ENCODE data around the gene CLCN6.
"Not testable (repeated sequence)": the region's sequence is repeated elsewhere in the genome, so short reads cannot be mapped to it uniquely, and the experiment has no call there.

CLCN6 gene

GRCh38 chr1:11795238-11795890, 10.6 kb upstream of the CLCN6 start:
- no peak for DNase-seq (ENCODE audit: low spot score)

GRCh38 chr1:11796036-11796828, 9.8 kb upstream of the CLCN6 start:
- DNase-seq (ENCODE audit: low spot score), result no peak

DNA sequence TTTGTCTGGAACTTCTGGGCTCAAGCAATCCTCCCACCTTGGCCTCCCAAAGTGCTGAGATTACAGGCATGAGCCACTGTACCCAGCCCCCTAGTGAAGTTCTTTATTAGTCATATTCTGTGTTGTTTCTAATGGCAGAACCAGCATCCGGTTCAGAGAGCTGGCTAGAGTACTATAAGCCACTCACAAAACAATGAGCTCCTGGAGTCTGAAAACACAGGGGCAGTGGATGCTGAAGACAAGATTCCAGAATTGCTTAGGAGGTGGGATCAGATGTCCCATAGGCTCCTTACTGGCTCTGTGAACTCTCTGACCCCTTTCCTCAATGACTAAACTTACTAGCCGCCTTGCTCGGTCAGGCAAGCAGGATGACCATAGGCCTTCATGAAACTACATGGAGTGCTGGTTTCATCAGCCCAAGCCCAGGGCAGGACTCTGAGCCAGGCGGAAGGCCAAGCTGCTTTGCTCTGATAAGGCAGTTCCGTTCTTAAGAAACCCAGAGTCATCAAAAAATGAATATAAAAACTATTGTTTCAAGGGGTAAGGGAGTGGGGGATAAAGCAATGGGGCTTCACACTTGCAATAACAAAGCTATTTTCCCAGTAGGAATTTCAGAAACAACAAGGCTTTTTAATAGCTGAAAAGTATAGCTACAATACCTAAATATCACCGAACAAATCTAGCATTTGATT, 8.3 kb upstream of the CLCN6 start:
- no peak for DNase-seq (ENCODE audit: low spot score)

DNA sequence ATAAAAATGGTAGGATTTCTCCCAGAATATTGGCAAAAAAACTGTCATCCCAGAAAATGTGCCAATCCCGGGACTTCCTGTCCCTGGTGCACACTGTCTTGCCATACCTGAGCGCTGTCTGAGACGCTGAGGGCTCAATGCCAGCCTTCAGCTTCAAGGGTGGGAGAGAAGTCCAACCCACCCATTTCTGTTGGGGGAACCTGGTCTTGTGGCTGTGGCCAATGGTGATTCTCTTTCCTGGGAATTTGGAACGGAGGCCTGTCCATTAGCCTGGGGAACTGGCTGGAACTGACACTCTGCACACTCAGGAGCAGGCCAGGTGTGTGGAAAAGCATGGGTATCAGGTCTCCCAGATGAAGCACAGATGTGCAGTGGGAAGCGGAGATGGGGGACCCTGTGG, 6.9 kb upstream of the CLCN6 start:
- no peak for DNase-seq (ENCODE audit: low spot score)

GRCh38 chr1:11799896-11800295, 6.1 kb upstream of the CLCN6 start:
- DNase-seq (ENCODE audit: low spot score), result no peak

GRCh38 chr1:11800391-11800755, 5.6 kb upstream of the CLCN6 start:
- DNase-seq (ENCODE audit: low spot score), result no peak

DNA sequence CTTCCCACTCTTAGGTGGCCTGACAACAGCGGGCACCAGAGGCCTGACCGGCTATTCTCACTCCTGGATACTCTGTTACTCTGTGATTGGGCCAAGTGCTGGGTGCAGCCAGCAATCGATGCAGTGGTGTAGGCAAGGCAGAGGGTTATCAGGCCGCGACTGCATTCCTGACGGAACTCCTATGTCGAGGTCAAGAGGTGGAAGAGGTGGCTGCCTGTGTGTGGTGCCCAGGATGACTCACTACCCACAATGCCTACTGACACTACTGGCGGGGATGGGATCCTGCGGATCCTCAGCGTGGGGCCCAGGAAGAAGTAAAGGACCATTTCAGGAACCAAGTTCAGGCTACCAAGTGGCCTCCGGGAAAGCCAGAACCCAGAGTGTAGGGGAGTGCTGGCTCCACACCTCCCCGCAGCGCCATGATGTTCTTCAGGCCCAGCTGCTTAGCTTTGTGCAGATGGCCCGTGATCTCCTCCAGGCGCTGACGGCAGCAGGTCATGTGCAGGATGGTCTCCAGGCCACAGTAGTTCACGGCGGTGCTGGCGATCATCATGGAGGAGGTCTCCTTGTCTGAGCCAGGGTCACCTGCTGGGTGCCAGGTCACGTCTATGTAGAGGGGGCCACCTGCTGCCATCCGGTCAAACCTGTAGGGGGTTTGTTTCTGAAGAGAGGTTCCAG, 5.1 kb upstream of the CLCN6 start:
- no peak for DNase-seq (ENCODE audit: low spot score)

GRCh38 chr1:11802616-11802972, 3.4 kb upstream of the CLCN6 start:
- DNase-seq (ENCODE audit: low spot score), result no peak

GRCh38 chr1:11802973-11803885, 2.8 kb upstream of the CLCN6 start:
- no peak for DNase-seq (ENCODE audit: low spot score)

- DNase-seq (ENCODE audit: low spot score), result not testable (repeated sequence)
Measured at GRCh38 chr1:11803924-11804665, 1.9 kb upstream of the CLCN6 start.

- DNase-seq (ENCODE audit: low spot score), result peak; percentile 46
Measured at GRCh38 chr1:11804666-11805421, 1.1 kb upstream of the CLCN6 start.

DNA sequence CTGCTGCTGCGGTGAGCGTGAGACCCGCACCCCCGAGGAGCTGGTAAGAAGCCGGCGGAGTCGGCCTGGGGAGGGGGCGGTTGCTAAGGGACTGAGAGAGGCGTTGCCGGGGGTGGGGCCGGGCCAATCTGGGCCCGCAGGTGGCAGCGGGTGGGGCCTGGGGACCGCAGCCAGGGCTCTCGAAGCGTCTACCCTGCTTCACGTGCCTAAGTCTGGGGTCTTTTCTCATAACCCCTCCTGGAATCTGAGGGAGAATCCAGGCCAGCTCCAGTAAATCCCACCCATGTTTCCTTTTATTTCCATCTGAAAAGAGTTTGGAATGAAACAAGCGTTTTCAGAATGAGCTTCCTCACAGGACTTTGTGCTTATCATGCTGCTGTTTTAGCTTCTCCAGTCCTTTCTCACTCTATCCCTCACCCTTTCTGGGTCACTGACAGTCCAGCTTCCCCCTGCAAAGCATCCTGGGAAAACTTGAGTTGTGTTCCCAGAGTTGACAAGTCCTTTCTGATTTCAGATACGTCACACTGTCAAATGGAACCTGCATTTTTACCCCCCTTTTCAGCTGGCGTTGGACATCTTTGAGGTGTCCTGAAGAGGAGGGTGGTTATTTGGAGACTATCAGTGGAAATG, 431 bp downstream of the CLCN6 start:
- peak; percentile 67 for DNase-seq (ENCODE audit: low spot score)

GRCh38 chr1:11807133-11807532, 1.1 kb downstream of the CLCN6 start:
- DNase-seq (ENCODE audit: low spot score), result no peak

GRCh38 chr1:11813021-11813420, 7.0 kb downstream of the CLCN6 start:
- DNase-seq (ENCODE audit: low spot score), result no peak

- DNase-seq (ENCODE audit: low spot score), result no peak
Measured at GRCh38 chr1:11817192-11817591, 11.2 kb downstream of the CLCN6 start.

DNA sequence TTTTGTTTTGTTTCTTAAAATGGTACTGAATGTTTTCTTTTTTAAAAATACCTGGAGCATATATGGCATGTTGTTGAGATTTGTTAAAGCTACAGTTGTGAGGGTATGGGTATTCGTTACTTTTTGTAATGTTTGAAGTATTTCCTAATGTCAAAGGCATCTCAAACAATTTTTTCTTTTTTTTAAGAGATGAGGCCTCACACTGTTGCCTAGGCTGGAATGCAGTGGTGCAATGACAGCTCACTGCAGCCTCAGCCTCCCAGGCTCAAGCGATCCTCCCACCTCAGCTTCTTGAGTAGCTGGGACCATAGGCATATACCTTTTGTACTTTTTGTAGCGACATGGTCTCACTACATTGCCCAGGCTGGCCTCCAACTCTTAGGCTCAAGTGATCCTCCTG, 16.1 kb downstream of the CLCN6 start:
- DNase-seq (ENCODE audit: low spot score), result no peak

- DNase-seq (ENCODE audit: low spot score), result no peak
Measured at GRCh38 chr1:11823366-11824137, 17.6 kb downstream of the CLCN6 start.

GRCh38 chr1:11825131-11825530, 19.1 kb downstream of the CLCN6 start:
- DNase-seq (ENCODE audit: low spot score), result no peak

- DNase-seq (ENCODE audit: low spot score), result no peak
Measured at GRCh38 chr1:11826946-11827345, 21.0 kb downstream of the CLCN6 start.

Data from RKO (cell line).